ENCODE measurements around the gene CACNB3. TPM values are rescaled to one million over a fixed set of nuclear protein-coding genes. Genes with fewer than 3 reads are reported as not detected.

Gene CACNB3
- total RNA-seq, 2 experiments from 2014 or later, result 3.2 to 4.2 TPM

Small RNA genes lying within 50 kb of the gene (microRNA-seq; reads per million reads assigned to microRNA genes)
- not detected for gene MIR4701 (ENCODE audit: borderline microRNAs expressed)

Other genes starting within 250 kb of the CACNB3 start
- gene LALBA, start 248.4 kb upstream of the CACNB3 start, total RNA-seq, result not detected
- gene KANSL2, start 136.3 kb upstream of the CACNB3 start, total RNA-seq, result 100 to 1,000 TPM; 175 to 179 TPM
- 100 to 1,000 TPM; 127 to 132 TPM for gene CCNT1, start 101.8 kb upstream of the CACNB3 start, total RNA-seq
- gene ADCY6, start 29.4 kb upstream of the CACNB3 start, total RNA-seq, result not detected
- 10 to 100 TPM; 70.6 to 76.4 TPM for gene DDX23, start 33.7 kb downstream of the CACNB3 start, total RNA-seq
- gene RND1, start 47.4 kb downstream of the CACNB3 start, total RNA-seq, result 10 to 100 TPM; 11.9 to 12.9 TPM
- 100 to 1,000 TPM; 114 to 116 TPM for gene FKBP11, start 107.0 kb downstream of the CACNB3 start, total RNA-seq
- 10 to 100 TPM; 34.7 to 36.4 TPM for gene ARF3, start 139.0 kb downstream of the CACNB3 start, total RNA-seq
- gene WNT10B, start 153.2 kb downstream of the CACNB3 start, total RNA-seq, result 10 to 100 TPM; 11.2 to 13.1 TPM
- 1 to 10 TPM; 5.6 to 5.9 TPM for gene WNT1, start 159.8 kb downstream of the CACNB3 start, total RNA-seq
- 1 to 10 TPM; 1.3 TPM for gene DDN, start 180.9 kb downstream of the CACNB3 start, total RNA-seq
- gene PRKAG1, start 200.3 kb downstream of the CACNB3 start, total RNA-seq, result 10 to 100 TPM; 30.2 to 34.3 TPM
- gene KMT2D, start 242.3 kb downstream of the CACNB3 start, total RNA-seq, result 100 to 1,000 TPM; 112 to 127 TPM

Data from CD8-positive, alpha-beta T cell (primary cell).